ENCODE data around the gene RFX4. TPM values are rescaled to one million over a fixed set of nuclear protein-coding genes. Genes with fewer than 3 reads are reported as not detected.
"Not testable (repeated sequence)": the region's sequence is repeated elsewhere in the genome, so short reads cannot be mapped to it uniquely, and the experiment has no call there.

RFX4 gene
- total RNA-seq, 6 donors from 2014 or later: not detected

DNA sequence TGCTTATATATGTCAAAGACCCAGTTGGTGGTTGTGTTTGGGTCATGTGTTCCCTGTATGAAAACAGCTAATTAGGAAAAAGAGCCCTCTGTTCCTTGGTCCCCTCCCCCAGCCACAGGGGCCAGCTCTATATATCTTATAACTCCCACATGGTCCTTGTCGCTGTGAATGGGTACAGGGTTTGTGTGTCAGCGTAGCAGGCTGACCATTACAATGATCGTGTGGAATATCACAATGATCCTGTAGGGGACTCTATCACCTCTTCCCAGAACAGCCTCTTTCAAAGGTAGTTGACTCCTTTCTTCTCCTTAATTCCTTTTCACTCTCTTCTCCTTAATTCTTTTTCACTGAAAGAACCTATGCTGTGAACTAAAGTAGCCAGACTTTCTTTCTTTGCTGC lies 140.0 kb downstream of the RFX4 start:
- no peak overlapping the region for H3K27ac ChIP-seq
- H3K27me3 ChIP-seq: no peaks in the 10 kb centered on the region
- DNase-seq: no peak
- no peak overlapping the region for H3K4me3 ChIP-seq
- H3K4me1 ChIP-seq: no peaks in the 10 kb centered on the region
- 61 to 66% methylated on average over 3 of the region's 3 CpGs for WGBS, 2 donors
- TF ChIP-seq POLR2AphosphoS5 (IDR thresholded peaks at IDR 0.05): no peak
- H3K36me3 ChIP-seq: no peaks in the 10 kb centered on the region
- no peaks in the 10 kb centered on the region for H3K9me3 ChIP-seq
- ATAC-seq (ENCODE audit: low FRiP score in 2 of 2): no peak

DNA sequence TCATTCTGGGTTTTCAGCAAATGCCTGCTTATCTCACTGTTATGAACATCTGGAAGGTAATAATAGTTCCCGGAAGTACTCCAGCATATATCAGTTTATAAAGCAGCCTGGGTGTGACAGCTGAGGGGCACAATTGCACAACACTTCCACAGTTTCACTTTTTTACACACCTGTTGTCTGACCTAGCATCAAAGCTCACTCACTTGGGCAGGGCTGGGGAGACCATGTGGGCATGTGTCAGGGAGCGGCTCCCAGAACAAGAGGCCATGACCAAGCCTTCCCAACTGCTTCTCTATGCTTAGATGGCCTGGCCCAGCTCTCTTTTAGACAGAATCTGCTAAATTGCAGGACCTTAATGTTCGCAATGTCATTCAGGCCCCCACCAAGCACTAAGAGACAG lies 140.6 kb downstream of the RFX4 start:
- no peak for DNase-seq
- H3K9me3 ChIP-seq: no peaks in the 10 kb centered on the region
- ATAC-seq (ENCODE audit: low FRiP score in 2 of 2): no peak
- H3K36me3 ChIP-seq: no peaks in the 10 kb centered on the region
- no peak overlapping the region for H3K27ac ChIP-seq
- no peaks in the 10 kb centered on the region for H3K27me3 ChIP-seq
- no peak overlapping the region for H3K4me3 ChIP-seq
- no peaks in the 10 kb centered on the region for H3K4me1 ChIP-seq
- 84% methylated on average over 3 of the region's 3 CpGs for WGBS, 2 donors
- TF ChIP-seq EP300 (IDR thresholded peaks at IDR 0.05) (no peak), POLR2AphosphoS5 (IDR thresholded peaks at IDR 0.05) (no peak), POLR2A (IDR thresholded peaks at IDR 0.05) (no peak)
- TF ChIP-seq, protein P1, sequence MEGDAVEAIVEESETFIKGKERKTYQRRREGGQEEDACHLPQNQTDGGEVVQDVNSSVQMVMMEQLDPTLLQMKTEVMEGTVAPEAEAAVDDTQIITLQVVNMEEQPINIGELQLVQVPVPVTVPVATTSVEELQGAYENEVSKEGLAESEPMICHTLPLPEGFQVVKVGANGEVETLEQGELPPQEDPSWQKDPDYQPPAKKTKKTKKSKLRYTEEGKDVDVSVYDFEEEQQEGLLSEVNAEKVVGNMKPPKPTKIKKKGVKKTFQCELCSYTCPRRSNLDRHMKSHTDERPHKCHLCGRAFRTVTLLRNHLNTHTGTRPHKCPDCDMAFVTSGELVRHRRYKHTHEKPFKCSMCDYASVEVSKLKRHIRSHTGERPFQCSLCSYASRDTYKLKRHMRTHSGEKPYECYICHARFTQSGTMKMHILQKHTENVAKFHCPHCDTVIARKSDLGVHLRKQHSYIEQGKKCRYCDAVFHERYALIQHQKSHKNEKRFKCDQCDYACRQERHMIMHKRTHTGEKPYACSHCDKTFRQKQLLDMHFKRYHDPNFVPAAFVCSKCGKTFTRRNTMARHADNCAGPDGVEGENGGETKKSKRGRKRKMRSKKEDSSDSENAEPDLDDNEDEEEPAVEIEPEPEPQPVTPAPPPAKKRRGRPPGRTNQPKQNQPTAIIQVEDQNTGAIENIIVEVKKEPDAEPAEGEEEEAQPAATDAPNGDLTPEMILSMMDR (IDR thresholded peaks at IDR 0.05): no peak

DNA sequence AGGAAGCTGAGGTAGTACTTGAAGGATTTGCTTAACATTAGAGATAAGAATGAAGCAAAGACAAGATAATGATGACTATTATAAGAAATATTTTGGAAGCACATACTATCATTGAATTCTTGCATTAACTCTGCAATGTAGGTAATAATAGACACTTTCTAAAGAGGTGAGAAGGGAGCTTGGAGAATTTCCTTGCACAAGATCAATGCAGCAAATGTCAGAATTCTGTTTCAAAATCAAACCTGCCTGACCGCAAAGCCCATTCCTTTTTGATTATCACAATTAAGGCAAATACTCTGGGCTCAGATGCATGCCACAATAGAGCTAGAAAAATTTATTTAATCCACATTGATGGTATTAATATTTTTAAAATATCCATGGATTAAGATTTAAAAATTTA lies 141.3 kb downstream of the RFX4 start:
- TF ChIP-seq POLR2AphosphoS5 (IDR thresholded peaks at IDR 0.05): no peak
- no peak for TF ChIP-seq POLR2A (IDR thresholded peaks at IDR 0.05)
- TF ChIP-seq EP300 (IDR thresholded peaks at IDR 0.05): no peak
- ATAC-seq (ENCODE audit: low FRiP score in 2 of 2) (no peak), DNase-seq (no peak)
- WGBS, 2 donors: 100% methylated on average over 1 of the region's 1 CpG
- Histone ChIP-seq H3K4me1 (no peaks in the 10 kb centered on the region), H3K4me3 (no peak overlapping the region), H3K9me3 (no peaks in the 10 kb centered on the region), H3K27me3 (no peaks in the 10 kb centered on the region), H3K27ac (no peak overlapping the region), H3K36me3 (no peaks in the 10 kb centered on the region)

DNA sequence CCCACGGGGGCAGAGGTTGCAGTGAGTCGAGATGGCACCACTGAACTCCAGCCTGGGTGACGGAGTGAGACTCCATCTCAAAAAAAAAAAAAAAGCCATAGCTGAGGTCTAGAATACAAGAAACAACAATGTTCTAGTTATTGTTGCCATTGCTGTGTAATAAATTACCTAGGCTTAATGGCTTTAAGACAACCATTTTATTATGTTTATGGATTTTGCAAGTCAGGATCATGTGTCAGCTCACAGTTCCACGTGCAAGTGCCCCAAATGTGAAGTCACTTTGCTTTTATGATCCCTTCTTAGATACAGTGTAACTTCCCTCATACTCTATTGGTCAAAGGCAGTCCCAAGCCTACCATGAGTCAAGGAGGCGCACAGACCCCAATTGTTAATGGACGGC lies 142.1 kb downstream of the RFX4 start:
- H3K4me1 ChIP-seq: no peaks in the 10 kb centered on the region
- H3K4me3 ChIP-seq: no peak overlapping the region
- no peaks in the 10 kb centered on the region for H3K27me3 ChIP-seq
- no peaks in the 10 kb centered on the region for H3K36me3 ChIP-seq
- TF ChIP-seq, protein P1 (IDR thresholded peaks at IDR 0.05): no peak
- TF ChIP-seq POLR2AphosphoS5 (IDR thresholded peaks at IDR 0.05) (no peak), EP300 (IDR thresholded peaks at IDR 0.05) (no peak), POLR2A (IDR thresholded peaks at IDR 0.05) (no peak)
- no peak overlapping the region for H3K27ac ChIP-seq
- no peak for DNase-seq
- WGBS, 2 donors: 93% methylated on average over 6 of the region's 6 CpGs
- ATAC-seq (ENCODE audit: low FRiP score in 2 of 2): no peak
- no peaks in the 10 kb centered on the region for H3K9me3 ChIP-seq

DNA sequence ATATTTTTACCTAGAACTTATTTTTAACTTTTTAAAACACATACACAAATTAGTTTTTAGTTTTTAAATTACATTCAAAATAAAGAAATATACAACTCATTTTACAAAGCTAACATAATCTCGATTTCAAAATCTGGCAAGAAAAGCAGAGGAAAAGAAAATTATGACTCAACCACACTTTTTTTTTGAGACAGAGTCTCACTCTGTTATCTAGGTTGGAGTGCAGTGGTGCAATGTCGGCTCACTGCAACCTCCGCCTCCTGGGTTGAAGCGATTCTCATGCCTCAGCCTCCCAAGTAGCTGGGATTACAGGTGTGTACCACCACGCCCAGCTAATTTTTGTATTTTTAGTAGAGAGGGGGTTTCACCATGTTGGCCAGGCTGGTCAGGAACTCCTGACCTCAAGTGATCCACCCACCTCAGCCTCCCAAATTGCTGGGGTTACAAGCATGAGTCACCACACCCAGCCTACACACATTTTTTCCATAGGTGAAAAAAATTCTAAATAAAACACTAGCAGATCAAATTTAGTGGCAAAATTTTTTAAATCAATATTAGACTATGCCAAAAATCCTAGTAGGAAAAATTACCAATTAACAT lies 143.9 kb downstream of the RFX4 start:
- WGBS, 2 donors: 83 to 88% methylated on average over 5 of the region's 5 CpGs
- not testable (repeated sequence) for H3K9me3 ChIP-seq; H3K4me1 ChIP-seq; H3K4me3 ChIP-seq; H3K27me3 ChIP-seq; H3K27ac ChIP-seq; ATAC-seq (ENCODE audit: low FRiP score in 2 of 2); DNase-seq; H3K36me3 ChIP-seq

DNA sequence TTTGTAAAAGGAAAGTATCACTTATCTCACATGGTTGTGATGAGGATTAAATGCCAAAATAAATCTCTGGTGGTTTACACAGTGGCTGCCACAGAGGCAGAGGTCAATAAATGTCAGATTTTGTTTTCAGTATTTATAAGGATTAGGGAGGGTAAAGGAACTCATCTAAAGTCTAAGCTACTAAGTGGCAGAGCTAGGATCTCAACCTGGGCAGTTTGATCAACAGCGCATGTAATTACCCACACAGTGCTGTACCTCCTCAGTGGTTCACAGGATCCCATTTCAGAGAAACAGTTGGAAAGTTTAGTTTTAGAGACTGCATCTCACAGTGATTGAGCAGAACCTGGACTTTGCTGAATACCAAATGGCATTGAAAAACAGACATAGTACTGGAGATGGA lies 146.8 kb downstream of the RFX4 start:
- TF ChIP-seq, protein P1 (IDR thresholded peaks at IDR 0.05): no peak
- TF ChIP-seq POLR2AphosphoS5 (IDR thresholded peaks at IDR 0.05) (no peak), POLR2A (IDR thresholded peaks at IDR 0.05) (no peak), EP300 (IDR thresholded peaks at IDR 0.05) (no peak)
- no peak for ATAC-seq (ENCODE audit: low FRiP score in 2 of 2)

More for the DNA sequence above, 146.8 kb downstream of the RFX4 start:
- DNase-seq: no peak
- Histone ChIP-seq H3K4me1 (no peaks in the 10 kb centered on the region), H3K27me3 (no peaks in the 10 kb centered on the region), H3K36me3 (no peaks in the 10 kb centered on the region), H3K27ac (no peak overlapping the region), H3K9me3 (no peaks in the 10 kb centered on the region), H3K4me3 (no peak overlapping the region)
- WGBS, 2 donors: 100% methylated on average over 1 of the region's 1 CpG

Measured in upper lobe of left lung (tissue), 6 donors.